GM12878 (cell line): ENCODE measurements around the gene CAMK2A. TPM values are rescaled to one million over a fixed set of nuclear protein-coding genes. Genes with fewer than 3 reads are reported as not detected.

Source experiments
- ATAC-seq: fragments of 200-7000 bp; cut with Tn5 transposase; 3 replicates; pipeline ENCODE4 v1.9.1; 2020; ENCODE audit warnings: mild to moderate bottlenecking, moderate library complexity
- BruUV-seq: library from RNA; stranded (reverse); fragments of 400-500 nt; replicated peaks from 2 replicates; lab custom pipeline; 2021; lab: Mats Ljungman, UMichigan
- CTCF ChIA-PET: fragments of 300-600 bp; sonication (Branson Sonifier 250); formaldehyde crosslinking; extraction: SDS; loops from one replicate; lab custom pipeline; 2021; ENCODE audit warnings: inconsistent platforms; lab: Yijun Ruan, JAX
- POLR2A ChIA-PET: fragments of 350-600 bp; formaldehyde crosslinking; extraction: SDS; loops from one replicate; lab custom pipeline; 2021; ENCODE audit warnings: inconsistent platforms; lab: Charles Lee
- RAD21 ChIA-PET: fragments of 300-600 bp; sonication (Branson Sonifier 250); formaldehyde crosslinking; loops from one replicate; lab custom pipeline; 2023; ENCODE audit warnings: antibody characterized with exemption; ENCODE audit not compliant: unreplicated experiment; lab: Charles Lee
- SMC1A ChIA-PET: fragments of 300-600 bp; sonication (Branson Sonifier 250); formaldehyde crosslinking; loops from one replicate; lab custom pipeline; 2023; ENCODE audit not compliant: unreplicated experiment, uncharacterized antibody; lab: Charles Lee
- DNase-seq: peaks from one replicate; pipeline ENCODE4 v3.0.0-alpha.2; 2011; ENCODE audit warnings: low read depth, low spot score
- FAIRE-seq: peaks from 3 replicates; lab custom pipeline; 2011; peaks lifted over from hg19 to GRCh38; lab: Jason Lieb, UNC
- H2AFZ ChIP-seq: 2 replicates; pipeline ENCODE4 v1.6.0; 2011; ENCODE audit warnings: low read depth, low read length, control low read depth; ENCODE audit not compliant: control insufficient read depth
- H3K27ac ChIP-seq: 2 replicates; pipeline ENCODE4 v1.5.1; 2011; ENCODE audit warnings: control low read depth; ENCODE audit not compliant: control insufficient read depth, insufficient read depth
- H3K27me3 ChIP-seq, 2 experiments: replicated peaks in 1 of 2; 2 replicates each; pipeline versions ENCODE4 v1.6.0 to v1.6.1; 2011; ENCODE audit warnings: low read length in 1 of 2; ENCODE audit not compliant: control insufficient read depth in 2 of 2, insufficient read depth in 2 of 2
- H3K36me3 ChIP-seq, 2 experiments: 2 replicates each; pipeline ENCODE4 v1.5.1; 2011; ENCODE audit warnings: low read length in 1 of 2; ENCODE audit not compliant: control insufficient read depth in 2 of 2, insufficient read depth in 2 of 2
- H3K4me1 ChIP-seq: 2 replicates; pipeline ENCODE4 v1.6.1; 2011; ENCODE audit warnings: mild to moderate bottlenecking, low read length, moderate library complexity, mixed read lengths; ENCODE audit not compliant: control insufficient read depth, insufficient read depth
- H3K4me2 ChIP-seq: 2 replicates; pipeline ENCODE4 v1.6.0; 2011; ENCODE audit warnings: control low read depth; ENCODE audit not compliant: control insufficient read depth, insufficient read depth
- H3K4me3 ChIP-seq: fragments of 200-600 bp; sonication (generic); 2 replicates; pipeline ENCODE4 v1.5.1; 2016
- H3K79me2 ChIP-seq: 2 replicates; pipeline ENCODE4 v1.6.0; 2011; ENCODE audit warnings: low read length; ENCODE audit not compliant: control insufficient read depth, insufficient read depth
- H3K9ac ChIP-seq: 2 replicates; pipeline ENCODE4 v1.8.0; 2011; ENCODE audit warnings: low read length, control low read depth, mixed read lengths; ENCODE audit not compliant: control insufficient read depth, insufficient read depth
- H3K9me3 ChIP-seq: replicated peaks from 3 replicates; pipeline ENCODE4 v1.5.1; 2011; ENCODE audit warnings: mild to moderate bottlenecking, low read length; ENCODE audit not compliant: control insufficient read depth, insufficient read depth
- H4K20me1 ChIP-seq: 2 replicates; pipeline ENCODE4 v1.6.0; 2011; ENCODE audit not compliant: control insufficient read depth, insufficient read depth
- ATF2 ChIP-seq: IDR thresholded peaks from 2 replicates; pipeline ENCODE4 v1.6.1; 2012; ENCODE audit warnings: low read length, inconsistent platforms
- CREB1 ChIP-seq: IDR thresholded peaks from 2 replicates; pipeline ENCODE4 v1.6.1; 2012; ENCODE audit warnings: low read depth, mild to moderate bottlenecking, inconsistent platforms
- EED ChIP-seq: sonication (generic); IDR thresholded peaks from 2 replicates; pipeline ENCODE4 v1.6.1; 2016; ENCODE audit warnings: antibody characterized with exemption, low read depth
- HDAC6 ChIP-seq: fragments of 200-600 bp; sonication (generic); IDR thresholded peaks from one replicate; pipeline ENCODE4 v1.8.0; 2017; ENCODE audit warnings: antibody characterized with exemption; ENCODE audit not compliant: unreplicated experiment
- HDGF ChIP-seq: fragments of 450-650 bp; IDR thresholded peaks from 2 replicates; pipeline ENCODE4 v1.6.1; 2016; ENCODE audit warnings: antibody characterized with exemption
- NFIC ChIP-seq: IDR thresholded peaks from 2 replicates; pipeline ENCODE4 v1.6.1; 2012; ENCODE audit warnings: low read depth, mild to moderate bottlenecking, inconsistent platforms, low read length, moderate library complexity
- POLR2AphosphoS2 ChIP-seq: IDR thresholded peaks from 2 replicates; pipeline ENCODE4 v1.6.1; 2011; ENCODE audit warnings: low read depth, mild to moderate bottlenecking, low read length, improper control_type of control experiment, moderate library complexity
- POU2F2 ChIP-seq: IDR thresholded peaks from 3 replicates; pipeline ENCODE4 v1.6.1; 2011; ENCODE audit warnings: low read depth, mild to moderate bottlenecking, low read length, borderline replicate concordance
- RB1 ChIP-seq: fragments of 450-650 bp; formaldehyde crosslinking; IDR thresholded peaks from 2 replicates; pipeline ENCODE4 v1.6.1; 2017; ENCODE audit warnings: mild to moderate bottlenecking, borderline replicate concordance
- SMAD1 ChIP-seq: fragments of 450-650 bp; IDR thresholded peaks from 2 replicates; pipeline ENCODE4 v1.6.1; 2018; ENCODE audit warnings: mild to moderate bottlenecking, low read depth; ENCODE audit not compliant: partially characterized antibody
- ZZZ3 ChIP-seq: IDR thresholded peaks from 2 replicates; pipeline ENCODE4 v1.6.1; 2011; ENCODE audit warnings: low read depth; ENCODE audit not compliant: control insufficient read depth, insufficient read length
- WGBS: methylation state at CpG from one replicate; pipeline ENCODE4 v1.1.6; 2016; ENCODE audit warnings: low lambda C conversion rate; ENCODE audit not compliant: insufficient replicate concordance, insufficient coverage; ENCODE audit errors: missing lambda C conversion rate; 5-methylcytosine and 5-hydroxymethylcytosine counted together
- in situ Hi-C: fragments of 300-500 bp; cut with MboI; formaldehyde crosslinking; loops from 9 replicates; pipeline ENCODE4 v1.14.3; 2018; ENCODE audit warnings: mixed read lengths
- intact Hi-C: fragments of 100-400 bp; cut with micrococcal nuclease; formaldehyde crosslinking; loops from one replicate; pipeline ENCODE4 v1.14.2; 2022; ENCODE audit not compliant: unreplicated experiment
- polyA plus RNA-seq, 11 experiments: library from polyadenylated mRNA; depleted of rRNA in 4 of 11; unstranded in 6 of 11; stranded (reverse) in 5 of 11; fragments of >200 nt; fragmentation: Nextera tagmentation in 4 of 11; fragmentation: Illumina TruSeq in 1 of 11; extraction: Ambion mirVana in 4 of 11; extraction: Trizol in 1 of 11; gene quantifications; 1 replicate in 1 of 11; 2 replicates in 10 of 11; pipeline versions ENCODE4 v1.2.1 to v1.2.3, GENCODE V29; 2011 to 2016; ENCODE audit warnings: inconsistent platforms in 2 of 11, missing spikeins in 2 of 11, low read depth in 1 of 11
- total RNA-seq, 4 experiments: library from RNA; depleted of rRNA in 3 of 4; stranded (reverse); fragments of >200 nt in 3 of 4; fragmentation: Illumina TruSeq in 1 of 4; extraction: Trizol in 1 of 4; gene quantifications; 2 replicates each; pipeline versions ENCODE4 v1.2.1 to v1.2.3, GENCODE V29; 2013 to 2021
- TF ChIP-seq, protein P1 (sequence below): fragments of 150-350 bp; IDR thresholded peaks from 2 replicates; pipeline ENCODE4 v1.6.1; 2016; ENCODE audit warnings: low read depth, low read length

Gene CAMK2A
- total and polyA plus RNA-seq, 10 of the 15 experiments (the other 5 are each of a cell fraction or from before 2014, with no cell fraction given) = 0.11 TPM; not detected in 9

DNA sequence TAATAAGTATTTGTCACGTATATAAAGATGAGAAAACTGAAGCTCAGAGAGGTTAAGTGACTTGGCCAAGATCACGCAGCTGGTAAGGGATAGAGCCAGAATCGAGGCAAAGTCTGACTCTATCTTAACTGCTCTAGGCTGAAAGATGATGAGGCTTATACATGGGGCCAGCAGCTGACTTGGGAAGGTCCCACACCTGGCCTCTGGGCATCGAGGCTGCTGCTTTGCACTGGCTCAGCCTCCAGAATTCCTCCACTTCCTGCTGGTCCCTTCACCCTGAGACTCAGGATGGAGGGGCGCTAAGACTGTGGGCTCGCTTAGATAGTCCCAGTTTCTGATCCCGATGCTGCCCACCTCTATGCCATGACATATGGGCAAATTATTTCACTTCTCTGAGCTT is 35.2 kb downstream of the CAMK2A start:
- Histone ChIP-seq H3K9ac (no peak overlapping the region), H4K20me1 (no peaks in the 10 kb centered on the region), H3K79me2 (no peaks in the 10 kb centered on the region), H2AFZ (no peak overlapping the region), H3K9me3 (no peaks in the 10 kb centered on the region; the same call in 2 of the 3 replicates), H3K4me1 (no peaks in the 10 kb centered on the region), H3K27me3 (peaks cover 2% of the 10 kb centered on the region in 2 experiments), H3K36me3 (no peaks in the 10 kb centered on the region), H3K4me2 (no peak overlapping the region), H3K27ac (no peak overlapping the region), H3K4me3 (no peak overlapping the region)
- ChIA-PET CTCF (no interaction called here), RAD21 (no interaction called here), POLR2A (no interaction called here), SMC1A (no interaction called here)
- FAIRE-seq (no peak), DNase-seq (no peak), ATAC-seq (no peak)
- BruUV-seq = no TSS peak
- in situ Hi-C loops = no loop called here
- no peak for TF ChIP-seq SMAD1
- TF ChIP-seq, protein P1, sequence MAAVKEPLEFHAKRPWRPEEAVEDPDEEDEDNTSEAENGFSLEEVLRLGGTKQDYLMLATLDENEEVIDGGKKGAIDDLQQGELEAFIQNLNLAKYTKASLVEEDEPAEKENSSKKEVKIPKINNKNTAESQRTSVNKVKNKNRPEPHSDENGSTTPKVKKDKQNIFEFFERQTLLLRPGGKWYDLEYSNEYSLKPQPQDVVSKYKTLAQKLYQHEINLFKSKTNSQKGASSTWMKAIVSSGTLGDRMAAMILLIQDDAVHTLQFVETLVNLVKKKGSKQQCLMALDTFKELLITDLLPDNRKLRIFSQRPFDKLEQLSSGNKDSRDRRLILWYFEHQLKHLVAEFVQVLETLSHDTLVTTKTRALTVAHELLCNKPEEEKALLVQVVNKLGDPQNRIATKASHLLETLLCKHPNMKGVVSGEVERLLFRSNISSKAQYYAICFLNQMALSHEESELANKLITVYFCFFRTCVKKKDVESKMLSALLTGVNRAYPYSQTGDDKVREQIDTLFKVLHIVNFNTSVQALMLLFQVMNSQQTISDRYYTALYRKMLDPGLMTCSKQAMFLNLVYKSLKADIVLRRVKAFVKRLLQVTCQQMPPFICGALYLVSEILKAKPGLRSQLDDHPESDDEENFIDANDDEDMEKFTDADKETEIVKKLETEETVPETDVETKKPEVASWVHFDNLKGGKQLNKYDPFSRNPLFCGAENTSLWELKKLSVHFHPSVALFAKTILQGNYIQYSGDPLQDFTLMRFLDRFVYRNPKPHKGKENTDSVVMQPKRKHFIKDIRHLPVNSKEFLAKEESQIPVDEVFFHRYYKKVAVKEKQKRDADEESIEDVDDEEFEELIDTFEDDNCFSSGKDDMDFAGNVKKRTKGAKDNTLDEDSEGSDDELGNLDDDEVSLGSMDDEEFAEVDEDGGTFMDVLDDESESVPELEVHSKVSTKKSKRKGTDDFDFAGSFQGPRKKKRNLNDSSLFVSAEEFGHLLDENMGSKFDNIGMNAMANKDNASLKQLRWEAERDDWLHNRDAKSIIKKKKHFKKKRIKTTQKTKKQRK = no peak
- no peak for TF ChIP-seq POLR2AphosphoS2
- no peak for TF ChIP-seq NFIC
- TF ChIP-seq HDAC6 = no peak
- no peak for TF ChIP-seq ZZZ3
- TF ChIP-seq EED = no peak
- no peak for TF ChIP-seq ATF2
- no peak for TF ChIP-seq CREB1
- TF ChIP-seq POU2F2 = no peak
- no peak for TF ChIP-seq RB1
- TF ChIP-seq HDGF = no peak
- intact Hi-C loops = no loop called here
- WGBS = 37% methylated on average over 7 of the region's 7 CpGs
